Panc1 (cell line): ENCODE results near the gene FBXO36.

Source experiments
- CTCF ChIP-seq: fragments of 450-650 bp; IDR thresholded peaks from 2 replicates; pipeline ENCODE4 v1.5.1; 2017; ENCODE audit warnings: mild to moderate bottlenecking
- SIN3A ChIP-seq: IDR thresholded peaks from 2 replicates; pipeline ENCODE4 v1.6.1; 2012; ENCODE audit warnings: low read depth, mild to moderate bottlenecking, low read length, moderate library complexity, borderline replicate concordance; ENCODE audit not compliant: insufficient read depth

- TF ChIP-seq CTCF: no peak
- no peak for TF ChIP-seq SIN3A
These were observed 94.5 kb downstream of the FBXO36 start for GRCh38 chr2:230016844-230017243.
